ENCODE data around the gene USP12. TPM values are rescaled to one million over a fixed set of nuclear protein-coding genes. Genes with fewer than 3 reads are reported as not detected.

USP12 gene
- total RNA-seq, 2 experiments from 2014 or later: 32.3 to 32.4 TPM

DNA sequence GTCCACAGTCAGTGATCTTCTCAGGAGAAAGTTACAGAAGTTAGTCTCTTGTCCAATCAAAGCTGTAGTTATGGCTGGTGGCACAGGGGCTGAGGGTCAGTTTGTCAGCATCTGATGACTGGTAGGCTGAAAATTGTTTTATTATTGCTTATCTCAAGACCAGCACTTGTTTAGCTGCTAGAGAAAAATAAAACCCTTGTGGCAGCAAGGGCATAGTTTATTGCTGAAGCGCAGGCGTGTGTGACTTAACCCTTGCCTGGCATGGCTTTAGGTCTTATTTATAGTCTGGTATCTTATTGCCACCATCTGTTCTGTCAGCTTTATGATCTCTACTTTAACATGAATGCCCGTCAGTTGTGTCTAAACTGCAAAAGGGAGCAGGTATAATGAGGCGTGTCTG lies 154.7 kb downstream of the USP12 start:
- Mint-ChIP-seq H3K27ac (no peak overlapping the region), H3K27me3 (peaks cover 6% of the 10 kb centered on the region), H3K4me1 (no peaks in the 10 kb centered on the region), H3K36me3 (ENCODE audit: low read depth) (no peaks in the 10 kb centered on the region), H3K9me3 (ENCODE audit: low read depth) (no peaks in the 10 kb centered on the region), H3K4me3 (no peak overlapping the region)
- POLR2A ChIA-PET: no interaction called here
- intact Hi-C loops (cut with DNase I, micrococcal nuclease): no loop called here
- ATAC-seq (no peak), DNase-seq (no peak)
- CTCF ChIA-PET: interaction anchor here (0.6 kb wide), 1 partner anchor 251 kb away, joined by 4 read pairs; no protein-coding TSS in a partner anchor

Other genes with a start within 250 kb of the USP12 start
- gene RPL21, start 79.7 kb upstream of the USP12 start, total RNA-seq: 1,000 to 10,000 TPM in 1 of 2 experiments, 100 to 1,000 TPM in 1; 756 to 1,682 TPM
- gene RASL11A, start 99.0 kb upstream of the USP12 start, total RNA-seq: 1 to 10 TPM; 3.2 to 3.5 TPM

Data from activated CD4-positive, alpha-beta T cell treated with anti-CD3 and anti-CD28 coated beads for 36 hours (primary cell).